ENCODE data around the gene ARRDC4.
"Not testable (repeated sequence)": the region's sequence is repeated elsewhere in the genome, so short reads cannot be mapped to it uniquely, and the experiment has no call there.

The ARRDC4 gene

DNA sequence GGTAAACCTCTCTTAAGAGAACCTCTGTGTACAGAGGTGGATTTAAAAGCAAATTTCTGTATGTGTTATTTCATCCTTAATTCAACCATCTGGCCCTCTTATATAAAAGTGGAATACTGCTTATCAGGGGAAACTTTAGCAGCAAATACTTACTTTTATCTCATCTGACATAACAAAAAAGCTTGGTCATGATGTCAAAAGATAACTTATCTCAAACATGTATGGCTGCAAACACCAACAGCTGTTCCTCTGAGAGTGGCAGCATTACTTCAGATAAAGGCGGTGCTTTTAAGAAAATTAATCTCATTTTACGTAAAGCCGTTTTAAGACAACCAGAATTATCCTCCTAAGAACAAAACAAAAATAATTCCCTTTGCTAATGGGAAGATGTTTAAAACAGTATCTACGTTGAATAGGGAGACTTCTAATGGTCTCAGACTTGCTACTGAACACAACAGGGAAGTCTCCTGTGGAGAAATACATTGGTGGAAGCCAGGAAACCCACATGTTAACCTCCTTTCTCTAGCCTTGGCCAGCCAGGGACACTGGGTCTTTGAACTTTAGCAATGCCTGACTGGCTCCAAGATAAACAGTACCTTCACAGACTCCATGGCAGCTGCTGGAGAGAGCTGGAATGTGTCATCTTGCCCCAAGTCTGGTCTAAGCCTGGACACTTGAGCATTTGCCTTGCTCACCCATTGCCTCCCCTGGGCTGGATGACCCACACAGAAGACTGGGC is 18.1 kb downstream of the ARRDC4 start:
- H3K27me3 ChIP-seq (ENCODE audit: control insufficient read depth in 5 of 5, insufficient read depth in 4 of 5, low read length in 5 of 5): no peaks in the 10 kb centered on the region
- no peak overlapping the region for H3K4me3 ChIP-seq (ENCODE audit: low read depth in 1 of 5, low read length in 5 of 5)
- no peaks in the 10 kb centered on the region for H3K9me3 ChIP-seq (ENCODE audit: control insufficient read depth in 5 of 5, low read length in 5 of 5)
- no peak overlapping the region for H3K27ac ChIP-seq (ENCODE audit: low read depth, low read length)
- H3K4me1 ChIP-seq (ENCODE audit: control insufficient read depth in 5 of 5, insufficient read depth in 5 of 5, low read length in 5 of 5): no peaks in the 10 kb centered on the region
- peaks cover 0 to 9% (median 3%) of the 10 kb centered on the region in 5 donors for H3K36me3 ChIP-seq (ENCODE audit: control insufficient read depth in 5 of 5, insufficient read depth in 5 of 5, low read length in 5 of 5)
- no peak overlapping the region for H3K9ac ChIP-seq (ENCODE audit: low read length in 5 of 5)

DNA sequence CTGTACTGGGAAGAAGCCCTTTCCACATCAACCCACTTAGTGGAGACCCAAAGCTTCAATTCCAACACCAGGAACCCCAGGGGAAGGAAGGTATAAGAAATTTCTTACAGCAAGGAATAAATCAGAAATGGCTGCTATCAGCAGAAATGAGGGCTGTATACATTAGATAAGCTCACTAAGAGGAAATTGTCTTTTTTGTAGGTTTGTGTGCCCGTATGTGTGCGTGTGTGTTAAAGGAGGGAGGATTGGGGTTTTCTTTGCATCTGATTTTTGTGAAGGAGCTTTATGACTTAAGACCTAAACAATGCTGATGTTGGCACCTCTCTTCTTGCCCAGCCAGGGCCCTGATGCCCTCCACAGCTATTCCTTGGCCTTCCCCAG is 18.6 kb downstream of the ARRDC4 start:
- H3K27ac ChIP-seq (ENCODE audit: low read depth, low read length): no peak overlapping the region
- peaks cover 0 to 5% (median 0%) of the 10 kb centered on the region in 5 donors for H3K36me3 ChIP-seq (ENCODE audit: control insufficient read depth in 5 of 5, insufficient read depth in 5 of 5, low read length in 5 of 5)

DNA sequence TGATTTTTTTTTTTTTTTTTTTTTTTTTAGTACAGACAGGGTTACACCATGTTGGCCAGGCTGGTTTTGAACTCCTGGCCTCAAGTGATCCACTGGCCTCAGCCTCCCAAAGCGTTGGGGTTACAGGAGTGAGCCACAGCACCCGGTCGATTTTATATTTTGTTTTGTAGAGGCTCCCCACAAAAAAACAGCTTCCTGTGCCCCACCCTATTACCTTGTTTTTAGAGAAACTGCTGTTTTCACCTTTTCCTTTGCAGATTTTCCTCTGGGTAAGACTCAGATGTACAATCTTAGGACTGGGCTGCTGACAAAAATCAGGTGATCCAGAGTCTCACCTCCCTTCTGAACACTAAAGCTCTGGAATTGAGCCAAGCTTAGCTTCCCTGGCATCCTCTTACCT is 20.6 kb downstream of the ARRDC4 start:
- Histone ChIP-seq H3K9ac (ENCODE audit: low read length in 5 of 5) (no peak overlapping the region), H3K27me3 (ENCODE audit: control insufficient read depth in 5 of 5, insufficient read depth in 4 of 5, low read length in 5 of 5) (no peaks in the 10 kb centered on the region), H3K4me3 (ENCODE audit: low read depth in 1 of 5, low read length in 5 of 5) (no peak overlapping the region), H3K27ac (ENCODE audit: low read depth, low read length) (no peak overlapping the region), H3K36me3 (ENCODE audit: control insufficient read depth in 5 of 5, insufficient read depth in 5 of 5, low read length in 5 of 5) (no peaks in the 10 kb centered on the region), H3K9me3 (ENCODE audit: control insufficient read depth in 5 of 5, low read length in 5 of 5) (no peaks in the 10 kb centered on the region), H3K4me1 (ENCODE audit: control insufficient read depth in 5 of 5, insufficient read depth in 5 of 5, low read length in 5 of 5) (peaks cover 0 to 6% (median 0%) of the 10 kb centered on the region in 5 donors)

More for the DNA sequence above, 18.6 kb downstream of the ARRDC4 start:
- H3K4me3 ChIP-seq (ENCODE audit: low read depth in 1 of 5, low read length in 5 of 5): no peak overlapping the region
- no peak overlapping the region for H3K9ac ChIP-seq (ENCODE audit: low read length in 5 of 5)
- H3K9me3 ChIP-seq (ENCODE audit: control insufficient read depth in 5 of 5, low read length in 5 of 5): no peaks in the 10 kb centered on the region
- H3K27me3 ChIP-seq (ENCODE audit: control insufficient read depth in 5 of 5, insufficient read depth in 4 of 5, low read length in 5 of 5): no peaks in the 10 kb centered on the region
- H3K4me1 ChIP-seq (ENCODE audit: control insufficient read depth in 5 of 5, insufficient read depth in 5 of 5, low read length in 5 of 5): peaks cover 0 to 2% (median 0%) of the 10 kb centered on the region in 5 donors

DNA sequence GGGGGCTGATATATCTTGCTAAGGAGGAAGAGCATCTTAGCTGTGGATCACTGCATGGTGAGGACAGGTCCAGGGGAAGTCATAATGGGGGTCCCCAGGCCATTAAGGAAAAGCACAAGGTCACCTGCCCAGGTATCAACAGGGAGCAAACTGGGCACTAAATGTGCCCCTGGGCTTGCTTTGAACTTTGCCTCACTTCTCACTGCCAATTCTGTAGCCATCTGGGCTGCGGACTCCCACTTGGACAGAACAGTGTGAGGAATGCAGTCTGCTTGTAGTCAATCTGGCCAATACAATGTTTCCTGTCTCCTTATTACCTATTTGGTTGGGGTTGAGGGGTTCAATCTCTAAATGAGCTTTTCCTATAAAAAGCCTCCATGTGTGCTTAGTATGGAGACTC is 21.3 kb downstream of the ARRDC4 start:
- Histone ChIP-seq H3K27ac (ENCODE audit: low read depth, low read length) (no peak overlapping the region), H3K9me3 (ENCODE audit: control insufficient read depth in 5 of 5, low read length in 5 of 5) (no peaks in the 10 kb centered on the region), H3K4me1 (ENCODE audit: control insufficient read depth in 5 of 5, insufficient read depth in 5 of 5, low read length in 5 of 5) (peaks cover 0 to 6% (median 0%) of the 10 kb centered on the region in 5 donors)

DNA sequence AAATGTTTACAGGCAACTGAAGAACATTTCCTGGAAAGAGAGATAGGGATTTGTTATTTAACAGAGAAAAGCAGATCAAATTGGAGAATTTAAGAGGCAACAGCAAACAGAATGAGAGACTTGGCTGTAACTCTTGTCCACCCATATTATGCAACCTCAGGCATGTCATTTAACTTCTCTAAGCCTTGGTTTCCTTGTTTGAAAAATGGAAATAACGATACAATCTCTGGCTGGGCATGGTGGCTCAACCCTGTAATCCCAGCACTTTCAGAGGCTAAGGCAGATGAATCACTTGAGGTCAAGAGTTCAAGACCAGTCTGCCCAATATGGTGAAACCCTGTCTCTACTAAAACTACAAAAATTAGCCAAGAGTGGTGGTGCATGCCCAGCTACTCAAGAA is 23.7 kb downstream of the ARRDC4 start:
- Histone ChIP-seq H3K9ac (ENCODE audit: low read length in 5 of 5) (no peak overlapping the region), H3K27me3 (ENCODE audit: control insufficient read depth in 5 of 5, insufficient read depth in 4 of 5, low read length in 5 of 5) (no peaks in the 10 kb centered on the region), H3K36me3 (ENCODE audit: control insufficient read depth in 5 of 5, insufficient read depth in 5 of 5, low read length in 5 of 5) (no peaks in the 10 kb centered on the region), H3K9me3 (ENCODE audit: control insufficient read depth in 5 of 5, low read length in 5 of 5) (no peaks in the 10 kb centered on the region), H3K27ac (ENCODE audit: low read depth, low read length) (no peak overlapping the region), H3K4me3 (ENCODE audit: low read depth in 1 of 5, low read length in 5 of 5) (no peak overlapping the region), H3K4me1 (ENCODE audit: control insufficient read depth in 5 of 5, insufficient read depth in 5 of 5, low read length in 5 of 5) (peaks cover 0 to 6% (median 0%) of the 10 kb centered on the region in 5 donors)

More for the DNA sequence above, 21.3 kb downstream of the ARRDC4 start:
- no peak overlapping the region for H3K9ac ChIP-seq (ENCODE audit: low read length in 5 of 5)
- H3K36me3 ChIP-seq (ENCODE audit: control insufficient read depth in 5 of 5, insufficient read depth in 5 of 5, low read length in 5 of 5): no peaks in the 10 kb centered on the region
- H3K27me3 ChIP-seq (ENCODE audit: control insufficient read depth in 5 of 5, insufficient read depth in 4 of 5, low read length in 5 of 5): no peaks in the 10 kb centered on the region
- no peak overlapping the region for H3K4me3 ChIP-seq (ENCODE audit: low read depth in 1 of 5, low read length in 5 of 5)

DNA sequence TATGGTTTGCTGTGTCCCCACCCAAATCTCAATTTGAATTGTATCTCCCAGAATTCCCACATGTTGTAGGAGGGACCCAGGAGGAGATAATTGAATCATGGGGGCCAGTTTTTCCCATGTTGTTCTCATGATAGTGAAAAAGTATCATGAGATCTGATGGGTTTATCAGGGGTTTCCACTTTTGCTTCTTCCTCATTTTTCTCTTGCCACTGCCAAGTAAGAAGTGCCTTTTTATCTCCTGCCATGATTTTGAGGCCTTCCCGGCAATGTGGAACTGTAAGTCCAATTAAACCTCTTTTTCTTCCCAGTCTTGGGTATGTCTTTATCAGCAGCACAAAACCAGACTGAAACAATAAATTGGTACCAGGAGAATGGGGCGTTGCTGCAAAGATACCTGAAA is 25.5 kb downstream of the ARRDC4 start:
- H3K9ac ChIP-seq (ENCODE audit: low read length in 5 of 5); H3K4me1 ChIP-seq (ENCODE audit: control insufficient read depth in 5 of 5, insufficient read depth in 5 of 5, low read length in 5 of 5); H3K36me3 ChIP-seq (ENCODE audit: control insufficient read depth in 5 of 5, insufficient read depth in 5 of 5, low read length in 5 of 5); H3K9me3 ChIP-seq (ENCODE audit: control insufficient read depth in 5 of 5, low read length in 5 of 5); H3K4me3 ChIP-seq (ENCODE audit: low read depth in 1 of 5, low read length in 5 of 5); H3K27me3 ChIP-seq (ENCODE audit: control insufficient read depth in 5 of 5, insufficient read depth in 4 of 5, low read length in 5 of 5); H3K27ac ChIP-seq (ENCODE audit: low read depth, low read length): not testable (repeated sequence)

DNA sequence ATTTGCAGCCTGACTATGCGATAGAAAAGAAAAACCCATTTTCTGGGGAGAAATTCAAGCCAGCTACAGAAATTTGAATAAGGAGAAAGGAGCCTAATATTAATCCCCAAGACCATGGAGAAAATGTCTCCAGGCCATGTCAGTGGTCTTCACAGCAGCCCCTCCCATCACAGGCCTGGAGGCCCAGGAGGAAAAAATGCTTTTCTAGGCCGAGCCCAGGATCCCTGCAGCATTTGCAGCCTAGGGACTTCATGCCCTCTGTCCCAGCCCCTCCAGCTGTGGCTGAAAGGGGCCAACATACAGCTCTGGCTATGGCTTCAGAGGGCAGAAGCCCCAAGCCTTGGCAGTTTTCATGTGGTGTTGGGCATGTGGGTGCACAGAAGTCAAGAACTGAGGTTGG is 26.3 kb downstream of the ARRDC4 start:
- Histone ChIP-seq H3K9ac (ENCODE audit: low read length in 5 of 5) (no peak overlapping the region), H3K9me3 (ENCODE audit: control insufficient read depth in 5 of 5, low read length in 5 of 5) (no peaks in the 10 kb centered on the region), H3K36me3 (ENCODE audit: control insufficient read depth in 5 of 5, insufficient read depth in 5 of 5, low read length in 5 of 5) (no peaks in the 10 kb centered on the region), H3K4me1 (ENCODE audit: control insufficient read depth in 5 of 5, insufficient read depth in 5 of 5, low read length in 5 of 5) (peaks cover 0 to 6% (median 0%) of the 10 kb centered on the region in 5 donors), H3K4me3 (ENCODE audit: low read depth in 1 of 5, low read length in 5 of 5) (no peak overlapping the region), H3K27me3 (ENCODE audit: control insufficient read depth in 5 of 5, insufficient read depth in 4 of 5, low read length in 5 of 5) (no peaks in the 10 kb centered on the region), H3K27ac (ENCODE audit: low read depth, low read length) (no peak overlapping the region)

DNA sequence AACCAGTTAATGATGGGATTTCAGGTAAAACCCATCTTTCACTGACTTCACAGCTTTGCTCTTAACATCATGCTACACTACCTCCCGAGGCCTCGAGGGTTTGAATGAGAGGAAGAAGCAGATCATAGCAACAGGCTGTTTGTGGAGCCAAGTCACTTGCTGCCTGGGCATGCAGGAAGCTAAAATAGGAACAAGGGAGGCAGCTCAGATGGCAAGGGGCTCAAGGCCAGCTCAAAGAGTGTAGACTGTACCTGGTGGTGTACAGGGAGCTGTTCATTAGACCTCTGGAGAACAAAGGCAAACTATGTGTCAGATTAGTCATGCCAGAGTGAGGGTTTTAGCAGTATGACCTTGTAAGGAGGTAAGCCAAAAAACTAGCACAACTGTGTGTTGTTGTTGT is 28.8 kb downstream of the ARRDC4 start:
- Histone ChIP-seq H3K9ac (ENCODE audit: low read length in 5 of 5) (no peak overlapping the region), H3K4me1 (ENCODE audit: control insufficient read depth in 5 of 5, insufficient read depth in 5 of 5, low read length in 5 of 5) (peaks cover 0 to 10% (median 5%) of the 10 kb centered on the region in 5 donors), H3K9me3 (ENCODE audit: control insufficient read depth in 5 of 5, low read length in 5 of 5) (no peaks in the 10 kb centered on the region), H3K27me3 (ENCODE audit: control insufficient read depth in 5 of 5, insufficient read depth in 4 of 5, low read length in 5 of 5) (no peaks in the 10 kb centered on the region), H3K27ac (ENCODE audit: low read depth, low read length) (no peak overlapping the region), H3K4me3 (ENCODE audit: low read depth in 1 of 5, low read length in 5 of 5) (no peak overlapping the region), H3K36me3 (ENCODE audit: control insufficient read depth in 5 of 5, insufficient read depth in 5 of 5, low read length in 5 of 5) (no peaks in the 10 kb centered on the region)

DNA sequence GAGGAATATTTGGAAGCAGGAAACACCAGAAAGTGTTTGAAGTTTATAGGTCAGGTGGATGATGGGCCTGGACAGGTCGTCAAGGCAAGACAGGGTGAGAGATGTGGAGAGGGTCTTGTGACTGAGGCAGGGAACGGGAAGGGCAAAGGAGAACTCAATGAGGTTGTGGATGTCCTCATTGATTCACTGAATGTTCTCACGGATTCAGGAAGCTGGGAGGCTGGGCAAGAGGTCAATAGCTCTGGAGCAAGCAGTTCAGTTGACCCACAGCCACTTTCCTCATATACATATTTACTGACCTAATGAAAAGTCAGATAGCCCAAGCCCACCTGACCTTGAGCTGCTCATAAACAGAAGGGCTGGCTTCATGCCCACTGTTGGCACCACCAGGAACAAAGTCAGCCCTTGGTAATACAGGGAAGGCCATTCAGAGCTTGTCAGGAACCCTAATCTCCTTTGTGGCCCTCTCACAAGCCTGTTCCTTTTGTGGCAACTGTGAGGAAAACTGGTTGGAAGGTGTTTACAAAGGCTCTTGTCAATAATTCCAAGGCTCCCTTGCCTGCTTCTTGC is 31.6 kb downstream of the ARRDC4 start:
- H3K9me3 ChIP-seq (ENCODE audit: control insufficient read depth in 5 of 5, low read length in 5 of 5): no peaks in the 10 kb centered on the region
- H3K4me3 ChIP-seq (ENCODE audit: low read depth in 1 of 5, low read length in 5 of 5): no peak overlapping the region
- H3K27ac ChIP-seq (ENCODE audit: low read depth, low read length): no peak overlapping the region
- peaks cover 0 to 10% (median 3%) of the 10 kb centered on the region in 5 donors for H3K4me1 ChIP-seq (ENCODE audit: control insufficient read depth in 5 of 5, insufficient read depth in 5 of 5, low read length in 5 of 5)
- H3K36me3 ChIP-seq (ENCODE audit: control insufficient read depth in 5 of 5, insufficient read depth in 5 of 5, low read length in 5 of 5): no peaks in the 10 kb centered on the region
- no peak overlapping the region for H3K9ac ChIP-seq (ENCODE audit: low read length in 5 of 5)
- no peaks in the 10 kb centered on the region for H3K27me3 ChIP-seq (ENCODE audit: control insufficient read depth in 5 of 5, insufficient read depth in 4 of 5, low read length in 5 of 5)

DNA sequence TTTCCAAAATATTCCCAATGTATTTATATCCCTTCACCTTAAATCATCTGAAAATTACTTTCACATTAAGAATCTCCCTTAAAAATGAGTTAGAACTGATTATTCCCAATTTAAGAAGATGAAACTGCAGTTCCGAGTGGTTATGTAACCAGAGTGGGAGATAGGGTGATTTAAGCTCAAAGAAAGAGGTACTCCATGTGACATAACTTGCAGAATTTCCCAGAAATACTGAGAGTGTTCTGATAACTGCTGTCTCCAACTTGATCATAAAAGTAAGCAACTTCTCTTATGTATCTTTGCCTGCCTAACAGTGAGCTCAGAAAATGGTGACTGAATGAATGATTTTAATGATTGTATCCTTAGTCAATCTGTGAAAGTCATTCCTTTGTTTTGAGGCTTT is 32.3 kb downstream of the ARRDC4 start:
- no peaks in the 10 kb centered on the region for H3K27me3 ChIP-seq (ENCODE audit: control insufficient read depth in 5 of 5, insufficient read depth in 4 of 5, low read length in 5 of 5)
- no peak overlapping the region for H3K4me3 ChIP-seq (ENCODE audit: low read depth in 1 of 5, low read length in 5 of 5)
- H3K9me3 ChIP-seq (ENCODE audit: control insufficient read depth in 5 of 5, low read length in 5 of 5): no peaks in the 10 kb centered on the region
- no peak overlapping the region for H3K9ac ChIP-seq (ENCODE audit: low read length in 5 of 5)
- no peak overlapping the region for H3K27ac ChIP-seq (ENCODE audit: low read depth, low read length)
- H3K4me1 ChIP-seq (ENCODE audit: control insufficient read depth in 5 of 5, insufficient read depth in 5 of 5, low read length in 5 of 5): peaks cover 0 to 10% (median 3%) of the 10 kb centered on the region in 5 donors
- no peaks in the 10 kb centered on the region for H3K36me3 ChIP-seq (ENCODE audit: control insufficient read depth in 5 of 5, insufficient read depth in 5 of 5, low read length in 5 of 5)

Measured in subcutaneous abdominal adipose tissue (tissue), 5 donors.